Tibial nerve (tissue), 4 donors: ENCODE measurements around the gene FOXI1. TPM values are rescaled to one million over a fixed set of nuclear protein-coding genes. Genes with fewer than 3 reads are reported as not detected.

Experiments
- DNase-seq, 2 donors: peaks; one replicate each; pipeline ENCODE4 v3.0.0-alpha.2; 2019; ENCODE audit warnings: low spot score in 2 of 2
- H3K27ac ChIP-seq, 4 donors: fragments of 200-600 bp; sonication (generic) in 3 of 4; one replicate each; pipeline ENCODE4 v1.5.1; 2017 to 2019; ENCODE audit warnings: mild to moderate bottlenecking in 1 of 4
- H3K27me3 ChIP-seq, 2 donors: fragments of 200-600 bp; sonication (generic) in 1 of 2; one replicate each; pipeline versions ENCODE4 v1.5.1 to v1.6.0; 2017 to 2019
- H3K36me3 ChIP-seq, 3 donors: fragments of 200-600 bp; sonication (generic); one replicate each; pipeline ENCODE4 v1.5.1; 2018 to 2019
- H3K4me1 ChIP-seq, 4 donors: fragments of 200-600 bp; sonication (generic) in 3 of 4; one replicate each; pipeline ENCODE4 v1.5.1; 2017 to 2019
- H3K4me3 ChIP-seq, 4 donors: fragments of 200-600 bp; sonication (generic) in 3 of 4; one replicate each; pipeline ENCODE4 v1.5.1; 2017 to 2019; ENCODE audit warnings: mild to moderate bottlenecking in 1 of 4, moderate library complexity in 1 of 4
- H3K9me3 ChIP-seq, 4 donors: fragments of 200-600 bp; sonication (generic) in 3 of 4; one replicate each; pipeline ENCODE4 v1.5.1; 2017 to 2019
- EP300 ChIP-seq, 2 donors: sonication (generic); formaldehyde crosslinking; IDR thresholded peaks; one replicate each; pipeline ENCODE4 v1.6.1; 2017; ENCODE audit warnings: antibody characterized with exemption in 2 of 2, mild to moderate bottlenecking in 1 of 2
- POLR2A ChIP-seq, 2 donors: fragments of 450-650 bp; IDR thresholded peaks; one replicate each; pipeline ENCODE4 v1.6.1; 2017; ENCODE audit warnings: antibody characterized with exemption in 2 of 2, mild to moderate bottlenecking in 2 of 2, moderate library complexity in 2 of 2
- WGBS, 2 donors: methylation state at CpG; one replicate each; pipeline ENCODE4 v1.1.5; 2018; 5-methylcytosine and 5-hydroxymethylcytosine counted together
- total RNA-seq, 4 donors: library from RNA; depleted of rRNA; stranded (reverse); fragments of >200 nt; gene quantifications; one replicate each; pipeline ENCODE4 v1.1.0, GENCODE V29; 2016
- TF ChIP-seq, protein P1 (sequence below), 5 experiments: fragments of 200-600 bp in 3 of 5; fragments of 450-650 bp in 2 of 5; sonication (generic) in 3 of 5; IDR thresholded peaks; one replicate each; pipeline ENCODE4 v1.5.1; 2016 to 2019; ENCODE audit warnings: antibody characterized with exemption in 5 of 5, mild to moderate bottlenecking in 3 of 5, moderate library complexity in 2 of 5

The FOXI1 gene
- total RNA-seq, 4 donors from 2014 or later, result 0.44 TPM; not detected in 3

DNA sequence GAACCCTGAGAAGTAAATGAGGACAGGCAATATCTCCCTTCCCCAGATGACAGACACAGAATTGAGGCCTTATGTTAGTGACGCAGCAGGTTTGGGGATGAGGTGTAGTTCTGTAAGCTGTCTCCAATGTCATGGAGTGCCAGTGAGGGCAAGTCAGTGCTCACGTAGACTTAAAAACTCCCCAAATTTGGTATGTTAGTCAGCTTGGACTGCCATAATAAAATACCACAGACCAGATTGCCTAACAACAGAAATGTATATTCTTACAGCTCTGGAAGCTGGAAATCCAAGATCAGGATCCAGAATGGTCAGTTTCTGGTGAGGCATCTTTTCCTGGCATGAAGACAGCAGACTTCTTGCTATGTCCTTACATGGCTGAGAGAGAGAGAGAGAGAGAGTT, 14.9 kb downstream of the FOXI1 start:
- Histone ChIP-seq H3K27me3 (no peaks in the 10 kb centered on the region), H3K4me3 (no peak overlapping the region), H3K4me1 (no peaks in the 10 kb centered on the region), H3K9me3 (peaks cover 0 to 12% (median 0%) of the 10 kb centered on the region in 4 donors), H3K36me3 (no peaks in the 10 kb centered on the region), H3K27ac (no peak overlapping the region)
- DNase-seq, result no peak
- TF ChIP-seq EP300 (IDR thresholded peaks at IDR 0.05) (no peak), POLR2A (IDR thresholded peaks at IDR 0.05) (no peak)
- TF ChIP-seq, protein P1, sequence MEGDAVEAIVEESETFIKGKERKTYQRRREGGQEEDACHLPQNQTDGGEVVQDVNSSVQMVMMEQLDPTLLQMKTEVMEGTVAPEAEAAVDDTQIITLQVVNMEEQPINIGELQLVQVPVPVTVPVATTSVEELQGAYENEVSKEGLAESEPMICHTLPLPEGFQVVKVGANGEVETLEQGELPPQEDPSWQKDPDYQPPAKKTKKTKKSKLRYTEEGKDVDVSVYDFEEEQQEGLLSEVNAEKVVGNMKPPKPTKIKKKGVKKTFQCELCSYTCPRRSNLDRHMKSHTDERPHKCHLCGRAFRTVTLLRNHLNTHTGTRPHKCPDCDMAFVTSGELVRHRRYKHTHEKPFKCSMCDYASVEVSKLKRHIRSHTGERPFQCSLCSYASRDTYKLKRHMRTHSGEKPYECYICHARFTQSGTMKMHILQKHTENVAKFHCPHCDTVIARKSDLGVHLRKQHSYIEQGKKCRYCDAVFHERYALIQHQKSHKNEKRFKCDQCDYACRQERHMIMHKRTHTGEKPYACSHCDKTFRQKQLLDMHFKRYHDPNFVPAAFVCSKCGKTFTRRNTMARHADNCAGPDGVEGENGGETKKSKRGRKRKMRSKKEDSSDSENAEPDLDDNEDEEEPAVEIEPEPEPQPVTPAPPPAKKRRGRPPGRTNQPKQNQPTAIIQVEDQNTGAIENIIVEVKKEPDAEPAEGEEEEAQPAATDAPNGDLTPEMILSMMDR (IDR thresholded peaks at IDR 0.05), result no peak
- 90 to 95% methylated on average over 2 of the region's 2 CpGs for WGBS, 2 donors

DNA sequence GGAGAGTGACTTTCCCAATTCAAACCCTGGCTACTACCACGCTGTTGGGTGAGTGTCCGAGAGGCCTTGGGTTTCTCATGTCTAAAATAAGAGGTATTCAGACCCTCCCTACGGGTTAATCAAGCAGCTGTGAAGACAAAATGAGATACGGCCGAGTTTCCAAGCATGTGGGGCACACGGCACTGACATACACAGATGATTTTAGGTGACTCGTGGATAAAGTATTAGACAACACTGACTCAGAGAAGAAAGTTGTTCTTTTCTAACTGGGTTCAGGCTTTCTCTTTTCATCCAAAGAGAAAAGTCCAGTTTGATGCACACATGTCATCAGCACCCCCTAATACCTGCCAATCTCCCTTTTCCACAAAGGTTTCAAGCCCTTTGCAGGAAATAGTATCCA, 15.6 kb downstream of the FOXI1 start:
- H3K4me1 ChIP-seq, result no peaks in the 10 kb centered on the region
- no peak for DNase-seq
- no peak overlapping the region for H3K27ac ChIP-seq
- WGBS, 2 donors, result 69 to 78% methylated on average over 7 of the region's 7 CpGs
- TF ChIP-seq, protein P1 (IDR thresholded peaks at IDR 0.05), result no peak
- TF ChIP-seq EP300 (IDR thresholded peaks at IDR 0.05), result no peak
- TF ChIP-seq POLR2A (IDR thresholded peaks at IDR 0.05), result no peak
- peaks cover 0 to 19% (median 1%) of the 10 kb centered on the region in 4 donors for H3K9me3 ChIP-seq
- no peaks in the 10 kb centered on the region for H3K27me3 ChIP-seq
- no peak overlapping the region for H3K4me3 ChIP-seq
- H3K36me3 ChIP-seq, result no peaks in the 10 kb centered on the region

DNA sequence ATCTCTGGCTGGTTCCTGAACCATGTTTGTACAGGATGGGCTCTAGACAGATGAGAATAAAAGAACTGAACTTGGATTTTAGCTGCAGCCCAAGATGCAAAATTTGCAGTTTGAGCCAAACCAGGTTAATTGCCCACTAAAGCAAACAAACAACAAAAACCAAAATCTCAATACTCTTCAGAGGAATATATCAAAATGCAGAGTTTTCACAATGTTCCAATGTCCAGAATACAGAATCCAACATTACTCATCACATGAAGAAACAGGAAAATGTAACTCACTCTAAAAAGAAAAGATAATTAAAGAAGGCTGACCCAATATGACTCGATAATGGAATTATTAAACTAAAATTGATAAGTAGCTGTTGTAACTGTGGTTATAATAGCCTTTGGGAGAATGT, 20.4 kb downstream of the FOXI1 start:
- H3K36me3 ChIP-seq, result no peaks in the 10 kb centered on the region
- H3K4me3 ChIP-seq, result no peak overlapping the region
- peaks cover 0 to 33% (median 5%) of the 10 kb centered on the region in 4 donors for H3K9me3 ChIP-seq
- DNase-seq, result no peak
- H3K27me3 ChIP-seq, result no peaks in the 10 kb centered on the region
- H3K27ac ChIP-seq, result no peak overlapping the region
- WGBS, 2 donors, result 62 to 72% methylated on average over 1 of the region's 1 CpG
- TF ChIP-seq POLR2A (IDR thresholded peaks at IDR 0.05), result no peak
- TF ChIP-seq EP300 (IDR thresholded peaks at IDR 0.05), result no peak
- TF ChIP-seq, protein P1 (IDR thresholded peaks at IDR 0.05), result no peak
- no peaks in the 10 kb centered on the region for H3K4me1 ChIP-seq

DNA sequence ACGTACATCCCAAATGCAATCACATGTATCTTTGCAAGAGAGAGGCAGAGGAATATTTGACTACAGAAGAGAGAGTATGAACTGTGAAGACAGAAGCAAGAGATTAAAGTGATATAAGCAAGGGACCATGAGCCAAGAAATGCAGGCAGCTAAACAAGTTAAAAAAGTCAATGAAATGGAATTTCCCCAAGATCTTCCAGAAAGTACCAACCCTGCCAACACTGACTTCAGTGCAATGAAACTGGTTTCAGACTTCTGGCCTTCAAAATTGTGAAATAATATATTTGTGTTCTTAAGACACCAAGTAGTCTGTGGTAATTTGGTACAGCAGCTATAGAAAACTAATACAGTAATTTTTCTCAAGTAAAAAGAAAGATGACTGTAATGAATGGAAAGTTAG, 20.9 kb downstream of the FOXI1 start:
- H3K9me3 ChIP-seq, result peaks cover 0 to 36% (median 5%) of the 10 kb centered on the region in 4 donors
- H3K4me1 ChIP-seq, result no peaks in the 10 kb centered on the region
- 72 to 85% methylated on average over 1 of the region's 1 CpG for WGBS, 2 donors
- no peak overlapping the region for H3K4me3 ChIP-seq
- H3K27ac ChIP-seq, result no peak overlapping the region
- no peak for DNase-seq
- H3K36me3 ChIP-seq, result no peaks in the 10 kb centered on the region
- H3K27me3 ChIP-seq, result no peaks in the 10 kb centered on the region
- TF ChIP-seq, protein P1 (IDR thresholded peaks at IDR 0.05), result no peak
- TF ChIP-seq POLR2A (IDR thresholded peaks at IDR 0.05), result no peak
- TF ChIP-seq EP300 (IDR thresholded peaks at IDR 0.05), result no peak

DNA sequence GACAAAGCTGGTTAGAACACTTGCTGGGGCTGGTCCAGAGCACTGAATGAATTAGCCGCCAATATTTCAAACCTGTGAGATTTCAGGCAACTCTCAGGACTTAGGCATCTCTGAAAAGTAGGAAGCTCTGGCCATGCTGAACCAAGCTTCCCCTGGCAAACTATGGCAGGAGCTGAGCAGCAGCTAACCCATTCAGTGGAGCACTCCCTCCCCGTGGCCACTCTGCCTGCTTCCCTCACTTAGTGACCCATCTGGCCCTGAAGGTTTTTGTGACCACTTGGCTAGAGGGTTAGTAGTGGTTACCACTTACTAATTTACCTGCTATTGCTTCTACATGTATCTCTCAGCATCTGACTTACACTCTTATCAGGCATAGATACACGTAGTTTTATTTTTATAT, 25.5 kb downstream of the FOXI1 start:
- H3K4me1 ChIP-seq, result no peaks in the 10 kb centered on the region
- peaks cover 0 to 22% (median 4%) of the 10 kb centered on the region in 4 donors for H3K9me3 ChIP-seq
- H3K4me3 ChIP-seq, result no peak overlapping the region
- 76 to 78% methylated on average over 3 of the region's 3 CpGs for WGBS, 2 donors
- DNase-seq, result no peak
- no peaks in the 10 kb centered on the region for H3K27me3 ChIP-seq
- H3K36me3 ChIP-seq, result no peaks in the 10 kb centered on the region
- no peak overlapping the region for H3K27ac ChIP-seq
- TF ChIP-seq POLR2A (IDR thresholded peaks at IDR 0.05) (no peak), EP300 (IDR thresholded peaks at IDR 0.05) (no peak)
- TF ChIP-seq, protein P1 (IDR thresholded peaks at IDR 0.05), result no peak
